GM10248 (cell line): Measurements from ENCODE around the gene EPOP.

Experiments used
- CTCF ChIA-PET: fragments of 300-600 bp; sonication (Branson Sonifier 250); formaldehyde crosslinking; extraction: SDS; loops from one replicate; lab custom pipeline; 2021; ENCODE audit warnings: antibody characterized with exemption; lab: Yijun Ruan, JAX
- POLR2A ChIA-PET: fragments of 350-650 bp; sonication (Branson Sonifier 250); formaldehyde crosslinking; extraction: SDS; loops from one replicate; lab custom pipeline; 2020; ENCODE audit warnings: antibody characterized with exemption; lab: Yijun Ruan, JAX
- DNase-seq: peaks from one replicate; pipeline ENCODE4 v3.0.0; 2012; ENCODE audit errors: extremely low spot score
- TF ChIP-seq, protein P1 (sequence below): IDR thresholded peaks from 2 replicates; pipeline ENCODE4 v1.5.1; 2012; ENCODE audit warnings: mild to moderate bottlenecking, low read depth; ENCODE audit errors: extremely low read depth, missing control alignments, control extremely low read depth

Gene EPOP

DNA sequence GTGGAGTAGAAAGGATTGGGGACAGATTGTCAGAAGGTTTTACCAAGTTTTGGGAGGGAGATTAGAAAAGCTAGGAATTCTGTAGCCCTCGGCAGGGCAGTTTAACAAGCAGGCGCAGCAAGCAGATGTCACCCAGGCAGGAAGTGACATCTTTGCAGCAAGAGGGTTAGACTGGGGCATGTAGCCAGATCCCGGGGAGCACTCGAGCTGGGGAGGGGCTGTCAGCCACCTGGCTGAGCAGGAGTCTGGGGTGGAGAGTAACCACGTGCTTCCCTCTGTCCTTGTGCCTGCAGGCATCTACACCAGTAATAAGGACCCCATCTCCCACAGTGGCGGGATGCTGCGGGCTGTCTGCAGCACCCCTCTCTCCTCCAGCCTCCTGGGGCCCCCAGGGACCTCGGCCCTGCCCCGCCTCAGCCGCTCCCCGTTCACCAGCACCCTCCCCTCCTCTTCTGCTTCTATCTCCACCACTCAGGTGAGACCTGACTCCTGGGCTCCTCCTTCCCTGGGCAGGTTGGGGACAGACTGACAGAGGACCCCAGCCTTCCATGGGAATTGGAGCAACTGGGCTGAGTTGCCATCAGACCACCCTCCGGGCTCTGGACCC is 42.5 kb upstream of the EPOP start:
- TF ChIP-seq, protein P1, sequence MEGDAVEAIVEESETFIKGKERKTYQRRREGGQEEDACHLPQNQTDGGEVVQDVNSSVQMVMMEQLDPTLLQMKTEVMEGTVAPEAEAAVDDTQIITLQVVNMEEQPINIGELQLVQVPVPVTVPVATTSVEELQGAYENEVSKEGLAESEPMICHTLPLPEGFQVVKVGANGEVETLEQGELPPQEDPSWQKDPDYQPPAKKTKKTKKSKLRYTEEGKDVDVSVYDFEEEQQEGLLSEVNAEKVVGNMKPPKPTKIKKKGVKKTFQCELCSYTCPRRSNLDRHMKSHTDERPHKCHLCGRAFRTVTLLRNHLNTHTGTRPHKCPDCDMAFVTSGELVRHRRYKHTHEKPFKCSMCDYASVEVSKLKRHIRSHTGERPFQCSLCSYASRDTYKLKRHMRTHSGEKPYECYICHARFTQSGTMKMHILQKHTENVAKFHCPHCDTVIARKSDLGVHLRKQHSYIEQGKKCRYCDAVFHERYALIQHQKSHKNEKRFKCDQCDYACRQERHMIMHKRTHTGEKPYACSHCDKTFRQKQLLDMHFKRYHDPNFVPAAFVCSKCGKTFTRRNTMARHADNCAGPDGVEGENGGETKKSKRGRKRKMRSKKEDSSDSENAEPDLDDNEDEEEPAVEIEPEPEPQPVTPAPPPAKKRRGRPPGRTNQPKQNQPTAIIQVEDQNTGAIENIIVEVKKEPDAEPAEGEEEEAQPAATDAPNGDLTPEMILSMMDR = no peak
- ChIA-PET POLR2A (no interaction called here), CTCF (interaction anchor here (1.9 to 4.6 kb wide), 5 partner anchors 11 to 40 kb away, joined by 5 to 23 read pairs (median 18); partner anchors contain the start of genes CISD3 and MLLT6)
- no peak for DNase-seq

- ChIA-PET POLR2A (no interaction called here), CTCF (interaction anchor here (1.9 to 4.6 kb wide), 5 partner anchors 11 to 40 kb away, joined by 5 to 23 read pairs (median 18); partner anchors contain the start of genes CISD3 and MLLT6)
- TF ChIP-seq, protein P1 = no peak
- DNase-seq = no peak
Measured at GRCh38 chr17:38716368-38717005, 41.7 kb upstream of the EPOP start.

- TF ChIP-seq, protein P1 = no peak
- CTCF ChIA-PET = interaction anchor here (0.9 to 4.1 kb wide), 6 partner anchors 10 to 48 kb away, joined by 3 to 23 read pairs (median 6); partner anchors contain the start of genes CISD3 and MLLT6
- DNase-seq = no peak
- POLR2A ChIA-PET = no interaction called here
Measured at GRCh38 chr17:38715216-38715943, 40.6 kb upstream of the EPOP start.

- TF ChIP-seq, protein P1 = no peak
- ChIA-PET CTCF (interaction anchor here (4.1 kb wide), 1 partner anchor 8 kb away, joined by 18 read pairs; the partner anchor contains the start of gene MLLT6), POLR2A (no interaction called here)
- DNase-seq = no peak
Measured at GRCh38 chr17:38713456-38714075, 38.8 kb upstream of the EPOP start.

- ChIA-PET POLR2A (interaction anchor here (0.6 kb wide), 1 partner anchor 14 kb away, joined by 4 read pairs; no protein-coding TSS in a partner anchor), CTCF (no interaction called here)
- no peak for DNase-seq
- TF ChIP-seq, protein P1 = no peak
Measured at GRCh38 chr17:38712593-38712992, 37.8 kb upstream of the EPOP start.
